LNCaP clone FGC (cell line): Measurements from ENCODE around the gene METTL21A.

Experiments
- DNase-seq: peaks from one replicate; pipeline ENCODE4 v3.0.0-alpha.2; 2011; ENCODE audit warnings: low read depth
- H3K4me3 ChIP-seq: 2 replicates; pipeline ENCODE4 v1.5.1; 2011; ENCODE audit warnings: mild to moderate bottlenecking, low read depth, low read length, control low read depth
- CTCF ChIP-seq: IDR thresholded peaks from 2 replicates; pipeline ENCODE4 v1.5.1; 2012; ENCODE audit warnings: mild to moderate bottlenecking; ENCODE audit not compliant: control insufficient read depth, insufficient read depth; ENCODE audit errors: extremely low read depth

Gene METTL21A

GRCh38 chr2:207635468-207636200 is 10.4 kb upstream of the METTL21A start:
- H3K4me3 ChIP-seq = no peak overlapping the region
- no peak for DNase-seq
- no peak for TF ChIP-seq CTCF

- DNase-seq = no peak
- TF ChIP-seq CTCF = no peak
- no peak overlapping the region for H3K4me3 ChIP-seq
Measured at GRCh38 chr2:207633686-207634085, 8.5 kb upstream of the METTL21A start.

GRCh38 chr2:207632575-207633493 is 7.6 kb upstream of the METTL21A start:
- no peak overlapping the region for H3K4me3 ChIP-seq
- TF ChIP-seq CTCF = no peak
- DNase-seq = no peak

GRCh38 chr2:207630491-207630890 is 5.3 kb upstream of the METTL21A start:
- TF ChIP-seq CTCF = no peak
- no peak for DNase-seq
- H3K4me3 ChIP-seq = no peak overlapping the region

GRCh38 chr2:207629553-207629952 is 4.4 kb upstream of the METTL21A start:
- no peak for DNase-seq
- no peak overlapping the region for H3K4me3 ChIP-seq
- no peak for TF ChIP-seq CTCF

- no peak for TF ChIP-seq CTCF
- H3K4me3 ChIP-seq = peak overlapping the region; percentile 75
- DNase-seq = no peak
Measured at GRCh38 chr2:207624185-207625013, 795 bp downstream of the METTL21A start.
